Astrocyte (in vitro differentiated cells and primary cell): ENCODE results near the gene IGDCC3. TPM values are rescaled to one million over a fixed set of nuclear protein-coding genes. Genes with fewer than 3 reads are reported as not detected.

Experiments used
- DNase-seq: peaks from one replicate; pipeline ENCODE4 v3.0.0-alpha.2; 2010; ENCODE audit warnings: low read depth
- FAIRE-seq: peaks from 2 replicates; lab custom pipeline; 2011; peaks lifted over from hg19 to GRCh38; lab: Jason Lieb, UNC
- H2AFZ ChIP-seq: 2 replicates; pipeline ENCODE4 v1.6.0; 2012; ENCODE audit warnings: low read depth, low read length, inconsistent platforms
- H3K27ac ChIP-seq: 2 replicates; pipeline ENCODE4 v1.5.1; 2011; ENCODE audit warnings: low read depth, low read length, inconsistent platforms
- H3K27me3 ChIP-seq: 2 replicates; pipeline ENCODE4 v1.6.0; 2011; ENCODE audit warnings: low read length, inconsistent platforms; ENCODE audit not compliant: insufficient read depth
- H3K36me3 ChIP-seq: 2 replicates; pipeline ENCODE4 v1.5.1; 2011; ENCODE audit warnings: low read length, inconsistent platforms; ENCODE audit not compliant: insufficient read depth
- H3K4me1 ChIP-seq: 2 replicates; pipeline ENCODE4 v1.5.1; 2011; ENCODE audit warnings: low read length, inconsistent platforms; ENCODE audit not compliant: insufficient read depth
- H3K4me2 ChIP-seq: 2 replicates; pipeline ENCODE4 v1.6.0; 2012; ENCODE audit warnings: low read length, inconsistent platforms
- H3K4me3 ChIP-seq: 2 replicates; pipeline ENCODE4 v1.5.1; 2011; ENCODE audit warnings: low read depth, mild to moderate bottlenecking, low read length, inconsistent platforms; ENCODE audit not compliant: insufficient read depth
- H3K79me2 ChIP-seq: 2 replicates; pipeline ENCODE4 v1.6.0; 2012; ENCODE audit warnings: mild to moderate bottlenecking, low read length, inconsistent platforms; ENCODE audit not compliant: insufficient read depth
- H3K9ac ChIP-seq: 2 replicates; pipeline ENCODE4 v1.6.0; 2012; ENCODE audit warnings: mild to moderate bottlenecking, low read length, inconsistent platforms
- H3K9me3 ChIP-seq: 2 replicates; pipeline ENCODE4 v1.5.1; 2012; ENCODE audit warnings: low read depth, mild to moderate bottlenecking, low read length, inconsistent platforms; ENCODE audit not compliant: insufficient read depth
- H4K20me1 ChIP-seq: 2 replicates; pipeline ENCODE4 v1.6.0; 2012; ENCODE audit warnings: low read length, inconsistent platforms; ENCODE audit not compliant: insufficient read depth
- H3K27ac Mint-ChIP-seq: one replicate; pipeline ENCODE4 v1.8.0; 2021; ENCODE audit warnings: mild to moderate bottlenecking, mixed read lengths; ENCODE audit not compliant: unreplicated experiment
- H3K27me3 Mint-ChIP-seq: one replicate; pipeline ENCODE4 v1.8.0; 2021; ENCODE audit warnings: low read depth, mixed read lengths; ENCODE audit not compliant: unreplicated experiment
- H3K36me3 Mint-ChIP-seq: one replicate; pipeline ENCODE4 v1.8.0; 2021; ENCODE audit warnings: low read depth, mixed read lengths; ENCODE audit not compliant: unreplicated experiment
- H3K4me1 Mint-ChIP-seq: one replicate; pipeline ENCODE4 v1.8.0; 2021; ENCODE audit warnings: low read depth, mixed read lengths; ENCODE audit not compliant: unreplicated experiment
- H3K4me3 Mint-ChIP-seq: one replicate; pipeline ENCODE4 v1.8.0; 2021; ENCODE audit warnings: mild to moderate bottlenecking, moderate library complexity, mixed read lengths; ENCODE audit not compliant: unreplicated experiment
- H3K9me3 Mint-ChIP-seq: one replicate; pipeline ENCODE4 v1.8.0; 2021; ENCODE audit warnings: mild to moderate bottlenecking, mixed read lengths; ENCODE audit not compliant: unreplicated experiment
- EZH2 ChIP-seq: IDR thresholded peaks from 2 replicates; pipeline ENCODE4 v1.6.1; 2012; ENCODE audit warnings: mild to moderate bottlenecking, low read length, inconsistent platforms; ENCODE audit not compliant: insufficient read depth
- total RNA-seq: library from RNA; stranded (reverse); gene quantifications from 2 replicates; pipeline ENCODE4 v1.2.1, GENCODE V29; 2021
- TF ChIP-seq, protein P1 (sequence below): IDR thresholded peaks from 2 replicates; pipeline ENCODE4 v1.5.1; 2011; ENCODE audit warnings: low read depth, mild to moderate bottlenecking, inconsistent platforms, low read length, moderate library complexity; ENCODE audit not compliant: insufficient read depth

The IGDCC3 gene
- total RNA-seq, 1 donor from 2014 or later, result 11.0 TPM

DNA sequence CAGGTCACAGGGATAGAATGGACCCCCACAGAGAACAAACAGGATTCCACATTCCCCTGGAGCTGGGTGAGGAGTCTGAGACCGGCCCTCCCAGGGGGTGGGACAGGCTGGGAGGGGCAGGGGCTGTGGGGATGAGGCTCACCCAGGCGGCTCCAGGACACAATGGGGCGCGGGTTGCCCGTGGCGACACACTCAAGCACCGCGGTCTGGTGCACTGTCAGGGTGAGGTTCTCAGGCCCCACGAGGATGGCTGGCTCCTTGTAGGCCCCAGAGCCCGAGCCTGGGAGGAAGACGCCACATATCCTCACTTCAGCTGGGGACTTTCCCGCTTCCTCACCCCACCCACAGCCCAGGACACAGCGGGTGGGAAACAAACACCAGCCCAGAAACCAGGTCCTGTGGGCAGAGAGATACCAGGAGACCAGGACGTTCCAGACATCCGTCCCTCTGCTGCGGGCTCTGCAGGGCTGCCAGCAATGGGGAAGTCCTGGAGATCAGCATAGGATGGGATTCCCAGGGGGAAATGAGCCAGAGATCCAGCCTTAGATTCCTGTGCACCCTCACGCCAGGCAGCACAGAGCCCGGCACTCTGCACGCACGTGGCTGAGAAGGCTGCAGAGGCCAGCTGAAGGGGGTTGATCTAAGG lies 43.1 kb downstream of the IGDCC3 start:
- TF ChIP-seq, protein P1, sequence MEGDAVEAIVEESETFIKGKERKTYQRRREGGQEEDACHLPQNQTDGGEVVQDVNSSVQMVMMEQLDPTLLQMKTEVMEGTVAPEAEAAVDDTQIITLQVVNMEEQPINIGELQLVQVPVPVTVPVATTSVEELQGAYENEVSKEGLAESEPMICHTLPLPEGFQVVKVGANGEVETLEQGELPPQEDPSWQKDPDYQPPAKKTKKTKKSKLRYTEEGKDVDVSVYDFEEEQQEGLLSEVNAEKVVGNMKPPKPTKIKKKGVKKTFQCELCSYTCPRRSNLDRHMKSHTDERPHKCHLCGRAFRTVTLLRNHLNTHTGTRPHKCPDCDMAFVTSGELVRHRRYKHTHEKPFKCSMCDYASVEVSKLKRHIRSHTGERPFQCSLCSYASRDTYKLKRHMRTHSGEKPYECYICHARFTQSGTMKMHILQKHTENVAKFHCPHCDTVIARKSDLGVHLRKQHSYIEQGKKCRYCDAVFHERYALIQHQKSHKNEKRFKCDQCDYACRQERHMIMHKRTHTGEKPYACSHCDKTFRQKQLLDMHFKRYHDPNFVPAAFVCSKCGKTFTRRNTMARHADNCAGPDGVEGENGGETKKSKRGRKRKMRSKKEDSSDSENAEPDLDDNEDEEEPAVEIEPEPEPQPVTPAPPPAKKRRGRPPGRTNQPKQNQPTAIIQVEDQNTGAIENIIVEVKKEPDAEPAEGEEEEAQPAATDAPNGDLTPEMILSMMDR, result no peak
- no peak for TF ChIP-seq EZH2
- DNase-seq (no peak), FAIRE-seq (no peak)
- Mint-ChIP-seq H3K4me3 (no peak overlapping the region), H3K36me3 (peaks cover 4% of the 10 kb centered on the region), H3K4me1 (peaks cover 12% of the 10 kb centered on the region), H3K27me3 (peaks cover 27% of the 10 kb centered on the region), H3K9me3 (no peaks in the 10 kb centered on the region), H3K27ac (no peak overlapping the region)
- no peak overlapping the region for H3K4me3 ChIP-seq
- no peaks in the 10 kb centered on the region for H4K20me1 ChIP-seq
- no peaks in the 10 kb centered on the region for H3K9me3 ChIP-seq
- H3K79me2 ChIP-seq, result no peaks in the 10 kb centered on the region
- peaks cover 18% of the 10 kb centered on the region for H3K27me3 ChIP-seq
- no peak overlapping the region for H3K9ac ChIP-seq
- H2AFZ ChIP-seq, result no peak overlapping the region
- H3K36me3 ChIP-seq, result no peaks in the 10 kb centered on the region
- H3K4me1 ChIP-seq, result no peaks in the 10 kb centered on the region
- no peak overlapping the region for H3K27ac ChIP-seq
- H3K4me2 ChIP-seq, result no peak overlapping the region

DNA sequence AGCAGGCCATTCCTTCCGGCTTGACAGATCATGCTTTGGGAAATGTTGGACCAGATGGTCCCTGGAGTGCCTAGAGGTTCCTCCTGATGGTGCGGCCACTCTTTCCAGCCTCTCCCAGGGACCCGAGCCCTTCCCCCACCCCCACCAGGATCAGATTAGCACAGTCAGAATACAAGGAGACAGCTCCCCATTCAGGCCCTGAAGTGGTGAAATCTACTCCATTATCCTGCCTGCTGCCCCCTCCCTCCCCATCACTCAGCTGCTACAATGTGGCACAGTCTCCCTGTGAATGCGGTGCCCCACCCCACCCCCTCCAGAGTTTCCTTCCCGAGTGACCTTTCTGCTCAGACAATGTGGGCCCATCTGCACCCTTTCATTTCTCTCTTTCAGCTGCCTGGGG lies 43.9 kb downstream of the IGDCC3 start:
- TF ChIP-seq, protein P1, result no peak
- no peak for TF ChIP-seq EZH2
- FAIRE-seq (no peak), DNase-seq (no peak)
- H3K36me3 Mint-ChIP-seq, result peaks cover 4% of the 10 kb centered on the region
- Histone ChIP-seq H3K36me3 (no peaks in the 10 kb centered on the region), H3K9ac (no peak overlapping the region), H4K20me1 (no peaks in the 10 kb centered on the region), H2AFZ (no peak overlapping the region), H3K4me2 (no peak overlapping the region), H3K9me3 (no peaks in the 10 kb centered on the region), H3K27me3 (peaks cover 18% of the 10 kb centered on the region), H3K4me3 (no peak overlapping the region), H3K4me1 (no peaks in the 10 kb centered on the region), H3K79me2 (no peaks in the 10 kb centered on the region), H3K27ac (no peak overlapping the region)
- no peak overlapping the region for H3K4me3 Mint-ChIP-seq
- H3K27ac Mint-ChIP-seq, result no peak overlapping the region
- H3K4me1 Mint-ChIP-seq, result peaks cover 10% of the 10 kb centered on the region
- no peaks in the 10 kb centered on the region for H3K9me3 Mint-ChIP-seq
- peaks cover 27% of the 10 kb centered on the region for H3K27me3 Mint-ChIP-seq

DNA sequence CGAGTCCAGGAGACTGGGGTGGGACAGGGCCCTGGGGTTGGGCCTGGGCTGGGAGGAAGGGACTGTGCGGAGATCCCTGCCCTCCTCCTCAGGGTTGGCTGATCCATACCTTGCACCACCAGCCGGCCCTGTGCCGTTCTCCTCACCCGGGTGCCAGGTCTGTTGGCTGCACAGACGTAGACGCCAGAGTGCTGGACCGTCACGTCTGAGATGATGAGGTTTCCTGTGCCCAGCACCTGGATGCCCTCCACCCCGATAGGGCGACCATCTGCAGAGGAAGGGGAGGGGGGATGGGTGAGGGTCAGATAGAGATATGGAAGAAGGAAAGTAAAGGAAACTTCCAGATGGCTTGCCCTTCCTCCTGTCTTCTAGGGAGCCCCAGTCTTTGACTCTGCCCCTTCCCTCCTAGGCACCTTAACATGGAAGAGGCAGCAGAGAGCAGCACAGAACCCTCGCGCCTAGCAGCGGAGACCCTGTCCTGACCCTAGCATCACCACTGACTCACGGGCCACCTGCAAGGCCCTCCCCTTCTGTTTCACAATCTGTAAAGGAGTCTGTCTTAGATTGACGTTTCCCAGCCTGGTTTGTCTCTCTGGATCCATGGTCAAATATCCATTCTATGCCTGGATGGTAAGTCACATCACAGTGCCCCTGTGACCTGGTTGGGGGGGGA lies 44.5 kb downstream of the IGDCC3 start:
- DNase-seq (no peak), FAIRE-seq (no peak)
- no peaks in the 10 kb centered on the region for H3K9me3 Mint-ChIP-seq
- peaks cover 7% of the 10 kb centered on the region for H3K4me1 Mint-ChIP-seq
- peaks cover 28% of the 10 kb centered on the region for H3K27me3 Mint-ChIP-seq
- Histone ChIP-seq H3K79me2 (no peaks in the 10 kb centered on the region), H3K4me3 (no peak overlapping the region), H4K20me1 (no peaks in the 10 kb centered on the region), H3K27me3 (peaks cover 18% of the 10 kb centered on the region), H3K36me3 (no peaks in the 10 kb centered on the region), H3K4me1 (no peaks in the 10 kb centered on the region), H3K27ac (no peak overlapping the region), H3K4me2 (no peak overlapping the region), H2AFZ (no peak overlapping the region), H3K9ac (no peak overlapping the region), H3K9me3 (no peaks in the 10 kb centered on the region)
- TF ChIP-seq, protein P1, result no peak
- no peak for TF ChIP-seq EZH2
- peaks cover 5% of the 10 kb centered on the region for H3K36me3 Mint-ChIP-seq
- no peak overlapping the region for H3K4me3 Mint-ChIP-seq
- H3K27ac Mint-ChIP-seq, result peak overlapping the region; percentile 18
